ENCODE measurements around the gene MED17.
"Not testable (repeated sequence)": the region's sequence is repeated elsewhere in the genome, so short reads cannot be mapped to it uniquely, and the experiment has no call there.

The MED17 gene

GRCh38 chr11:93745005-93745755, 38.9 kb upstream of the MED17 start:
- not testable (repeated sequence) for H3K4me3 Mint-ChIP-seq

GRCh38 chr11:93746101-93746500, 38.0 kb upstream of the MED17 start:
- no peak overlapping the region for H3K27ac Mint-ChIP-seq

More at GRCh38 chr11:93745005-93745755, 38.9 kb upstream of the MED17 start:
- not testable (repeated sequence) for DNase-seq (ENCODE audit: low spot score in 2 of 2); H3K9me3 Mint-ChIP-seq; H3K27ac Mint-ChIP-seq; ATAC-seq
- Mint-ChIP-seq H3K4me1 (peaks cover 13% of the 10 kb centered on the region), H3K36me3 (peaks cover 40% of the 10 kb centered on the region)

GRCh38 chr11:93747122-93747521, 37.0 kb upstream of the MED17 start:
- DNase-seq (ENCODE audit: low spot score in 2 of 2): no peak
- Mint-ChIP-seq H3K4me3 (no peak overlapping the region), H3K27ac (no peak overlapping the region)

More at GRCh38 chr11:93746101-93746500, 38.0 kb upstream of the MED17 start:
- ATAC-seq (no peak), DNase-seq (ENCODE audit: low spot score in 2 of 2) (no peak)
- Mint-ChIP-seq H3K9me3 (no peaks in the 10 kb centered on the region), H3K4me3 (no peak overlapping the region), H3K36me3 (peaks cover 31% of the 10 kb centered on the region), H3K4me1 (peaks cover 11% of the 10 kb centered on the region)

DNA sequence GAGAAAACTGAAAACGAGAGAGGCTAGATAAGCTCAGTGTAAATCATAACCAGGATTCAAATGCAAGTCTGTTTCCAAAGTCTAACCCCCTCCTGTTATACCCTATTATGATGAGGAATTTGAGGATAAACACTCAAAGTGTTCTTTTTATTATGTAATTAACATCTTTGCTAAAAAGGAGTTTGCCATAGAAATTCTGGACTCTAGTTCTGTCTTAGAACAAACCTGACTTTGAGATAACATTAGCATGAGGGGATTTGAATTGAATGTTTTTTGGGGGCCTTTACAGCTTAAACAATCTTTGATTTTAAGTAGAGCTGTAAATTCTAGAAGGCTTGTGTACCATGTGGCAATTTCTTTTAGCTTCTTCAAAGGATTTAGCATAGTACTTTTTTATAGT, 33.1 kb upstream of the MED17 start:
- no peaks in the 10 kb centered on the region for H3K9me3 Mint-ChIP-seq
- no peak overlapping the region for H3K27ac Mint-ChIP-seq
- H3K4me1 Mint-ChIP-seq: no peaks in the 10 kb centered on the region
- no peak overlapping the region for H3K4me3 Mint-ChIP-seq
- peaks cover 41% of the 10 kb centered on the region for H3K36me3 Mint-ChIP-seq
- no peak for ATAC-seq
- DNase-seq (ENCODE audit: low spot score in 2 of 2): no peak

More at GRCh38 chr11:93747122-93747521, 37.0 kb upstream of the MED17 start:
- peaks cover 27% of the 10 kb centered on the region for H3K36me3 Mint-ChIP-seq
- H3K9me3 Mint-ChIP-seq: no peaks in the 10 kb centered on the region
- H3K4me1 Mint-ChIP-seq: peaks cover 6% of the 10 kb centered on the region
- no peak for ATAC-seq

GRCh38 chr11:93753241-93753640, 30.8 kb upstream of the MED17 start:
- peaks cover 63% of the 10 kb centered on the region for H3K36me3 Mint-ChIP-seq
- no peaks in the 10 kb centered on the region for H3K9me3 Mint-ChIP-seq

DNA sequence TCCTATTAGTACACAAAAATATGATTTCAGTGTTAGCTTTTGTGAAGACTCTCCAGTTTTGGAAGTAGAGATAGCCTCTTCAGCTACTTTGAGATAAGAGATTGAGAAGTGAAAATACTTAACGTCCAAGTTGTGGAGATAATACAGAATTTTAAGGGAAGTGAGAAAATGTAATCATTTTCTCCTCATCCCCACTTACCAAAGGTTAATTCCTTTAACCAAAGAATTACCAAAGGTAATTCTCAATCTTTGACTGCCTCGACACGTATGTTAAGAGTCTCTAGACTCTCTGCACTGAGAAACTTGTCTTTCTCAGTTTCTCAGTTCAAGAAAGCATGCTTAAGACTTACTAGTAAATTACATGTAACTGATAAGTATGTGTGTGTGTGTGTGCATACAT, 27.3 kb upstream of the MED17 start:
- Mint-ChIP-seq H3K36me3 (peaks cover 86% of the 10 kb centered on the region), H3K27ac (no peak overlapping the region), H3K9me3 (no peaks in the 10 kb centered on the region), H3K4me3 (no peak overlapping the region), H3K4me1 (no peaks in the 10 kb centered on the region)
- ATAC-seq (no peak), DNase-seq (ENCODE audit: low spot score in 2 of 2) (no peak)

More at GRCh38 chr11:93753241-93753640, 30.8 kb upstream of the MED17 start:
- Mint-ChIP-seq H3K27ac (no peak overlapping the region), H3K4me1 (no peaks in the 10 kb centered on the region), H3K4me3 (no peak overlapping the region)
- DNase-seq (ENCODE audit: low spot score in 2 of 2) (no peak), ATAC-seq (no peak)

- Mint-ChIP-seq H3K4me3 (no peak overlapping the region), H3K36me3 (peaks cover 91% of the 10 kb centered on the region), H3K4me1 (no peaks in the 10 kb centered on the region), H3K27ac (no peak overlapping the region), H3K9me3 (no peaks in the 10 kb centered on the region)
- DNase-seq (ENCODE audit: low spot score in 2 of 2) (no peak), ATAC-seq (no peak)
Observed at GRCh38 chr11:93757301-93757700, 26.8 kb upstream of the MED17 start.

GRCh38 chr11:93757924-93758865, 25.9 kb upstream of the MED17 start:
- Mint-ChIP-seq H3K36me3 (peaks cover 91% of the 10 kb centered on the region), H3K27ac (no peak overlapping the region), H3K4me1 (no peaks in the 10 kb centered on the region), H3K4me3 (no peak overlapping the region), H3K9me3 (no peaks in the 10 kb centered on the region)
- no peak for DNase-seq (ENCODE audit: low spot score in 2 of 2)
- ATAC-seq: no peak

DNA sequence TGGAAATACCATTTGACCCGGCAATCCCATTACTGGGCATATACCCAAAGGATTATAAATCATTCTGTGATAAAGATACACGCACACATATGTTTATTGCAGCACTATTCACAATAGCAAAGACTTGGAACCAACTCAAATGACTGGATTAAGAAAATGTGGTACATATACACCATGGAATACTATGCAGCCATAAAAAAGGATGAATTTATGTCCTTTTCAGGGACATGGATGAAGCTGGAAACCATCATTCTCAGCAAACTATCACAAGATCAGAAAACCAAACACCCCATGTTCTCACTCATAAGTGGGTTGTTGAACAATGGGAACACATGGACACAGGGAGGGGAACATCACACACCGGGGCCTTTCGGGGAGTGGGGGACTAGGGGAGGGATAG, 25.0 kb upstream of the MED17 start:
- H3K36me3 Mint-ChIP-seq: peaks cover 90% of the 10 kb centered on the region
- H3K9me3 Mint-ChIP-seq: not testable (repeated sequence)

GRCh38 chr11:93761910-93762309, 22.2 kb upstream of the MED17 start:
- Mint-ChIP-seq H3K4me1 (no peaks in the 10 kb centered on the region), H3K36me3 (peaks cover 76% of the 10 kb centered on the region), H3K9me3 (peaks cover under 1% of the 10 kb centered on the region), H3K4me3 (no peak overlapping the region), H3K27ac (no peak overlapping the region)
- DNase-seq (ENCODE audit: low spot score in 2 of 2) (no peak), ATAC-seq (no peak)

More for the DNA sequence above, 25.0 kb upstream of the MED17 start:
- ATAC-seq; H3K27ac Mint-ChIP-seq; DNase-seq (ENCODE audit: low spot score in 2 of 2); H3K4me1 Mint-ChIP-seq; H3K4me3 Mint-ChIP-seq: not testable (repeated sequence)

DNA sequence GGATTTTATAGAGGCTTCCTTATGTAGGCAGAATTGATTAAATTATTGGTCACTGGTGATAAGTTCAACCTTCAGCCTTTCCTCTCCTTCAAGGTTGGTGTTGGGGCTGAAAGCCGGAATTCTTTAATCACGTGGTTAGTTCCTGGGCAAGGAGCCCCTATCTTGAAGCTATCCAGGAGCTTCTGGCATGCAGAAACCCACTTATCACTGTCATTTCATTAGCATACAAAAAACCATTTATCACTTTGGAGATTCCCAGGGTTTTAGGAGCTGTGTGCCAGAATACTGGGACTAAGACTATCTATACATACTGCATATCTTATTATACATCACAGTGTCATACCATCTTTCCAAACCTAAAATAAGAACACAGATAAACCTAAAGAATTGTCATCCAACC, 18.5 kb upstream of the MED17 start:
- H3K9me3 Mint-ChIP-seq: peaks cover 2% of the 10 kb centered on the region
- ATAC-seq: no peak
- H3K4me3 Mint-ChIP-seq: no peak overlapping the region
- peaks cover 40% of the 10 kb centered on the region for H3K36me3 Mint-ChIP-seq
- H3K27ac Mint-ChIP-seq: no peak overlapping the region
- no peak for DNase-seq (ENCODE audit: low spot score in 2 of 2)
- no peaks in the 10 kb centered on the region for H3K4me1 Mint-ChIP-seq

DNA sequence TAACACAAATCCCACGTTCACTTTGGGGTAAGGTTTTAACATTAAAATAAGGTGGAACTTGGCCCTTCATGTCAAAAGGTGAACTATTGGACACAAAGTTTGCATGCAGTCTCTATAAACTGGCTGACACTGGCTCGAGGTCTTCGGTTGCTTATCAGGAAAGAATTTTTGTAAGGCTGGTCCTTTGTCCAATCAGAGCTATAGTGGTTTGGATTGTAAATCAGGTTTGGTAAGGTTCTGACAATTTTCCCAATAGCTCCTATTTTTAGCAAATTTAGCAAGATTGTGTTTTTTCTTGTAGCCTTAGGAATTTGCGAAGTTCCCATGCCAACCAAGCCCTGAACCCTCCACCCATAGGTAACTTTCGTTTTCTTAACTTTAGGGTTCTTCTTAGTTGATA, 17.6 kb upstream of the MED17 start:
- DNase-seq (ENCODE audit: low spot score in 2 of 2) (no peak), ATAC-seq (no peak)
- H3K4me3 Mint-ChIP-seq: no peak overlapping the region
- no peaks in the 10 kb centered on the region for H3K4me1 Mint-ChIP-seq
- H3K27ac Mint-ChIP-seq: no peak overlapping the region
- peaks cover 31% of the 10 kb centered on the region for H3K36me3 Mint-ChIP-seq
- H3K9me3 Mint-ChIP-seq: peaks cover 2% of the 10 kb centered on the region

DNA sequence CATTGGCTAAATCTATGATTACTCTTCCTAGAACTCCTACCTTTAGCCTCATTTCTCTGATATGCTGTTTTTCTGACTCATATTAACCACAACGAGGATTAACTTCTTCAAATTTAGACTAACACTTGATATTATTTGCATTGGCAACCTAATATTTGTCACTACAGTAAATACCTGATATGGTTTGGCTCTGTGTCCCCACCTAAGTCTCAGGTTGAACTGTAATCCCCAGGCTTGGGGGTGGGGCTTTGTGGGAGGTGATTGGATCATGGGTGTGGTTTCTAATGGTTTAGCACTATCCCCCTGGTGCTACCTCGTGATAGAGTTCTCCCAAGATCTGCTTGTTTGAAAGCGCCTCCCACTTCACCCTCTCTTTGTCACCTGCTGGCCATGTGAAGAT, 17.1 kb upstream of the MED17 start:
- DNase-seq (ENCODE audit: low spot score in 2 of 2): no peak
- no peaks in the 10 kb centered on the region for H3K4me1 Mint-ChIP-seq
- no peak for ATAC-seq
- peaks cover 26% of the 10 kb centered on the region for H3K36me3 Mint-ChIP-seq
- peaks cover 2% of the 10 kb centered on the region for H3K9me3 Mint-ChIP-seq
- no peak overlapping the region for H3K4me3 Mint-ChIP-seq
- H3K27ac Mint-ChIP-seq: no peak overlapping the region

DNA sequence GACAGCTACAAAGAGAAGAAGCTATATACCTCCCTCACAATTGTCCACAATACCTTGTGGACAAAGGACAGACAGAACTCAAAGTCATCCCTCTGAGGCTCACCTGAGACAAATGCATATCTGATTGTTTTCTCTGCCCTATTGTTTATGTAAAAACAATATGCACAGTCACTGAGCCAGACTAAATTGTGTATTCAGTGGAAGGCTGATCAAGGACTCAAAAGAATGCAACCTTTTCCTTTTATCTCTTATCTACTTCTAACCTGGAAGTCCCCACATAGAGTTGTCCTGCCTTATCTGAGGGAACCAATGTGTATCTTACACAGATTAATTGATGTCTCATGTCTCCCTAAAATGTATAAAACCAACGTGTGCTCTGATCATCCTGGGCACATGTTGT, 13.9 kb upstream of the MED17 start:
- peaks cover 4% of the 10 kb centered on the region for H3K36me3 Mint-ChIP-seq
- no peaks in the 10 kb centered on the region for H3K4me1 Mint-ChIP-seq
- no peak for DNase-seq (ENCODE audit: low spot score in 2 of 2)
- no peak overlapping the region for H3K4me3 Mint-ChIP-seq
- ATAC-seq: no peak
- peaks cover 2% of the 10 kb centered on the region for H3K9me3 Mint-ChIP-seq
- no peak overlapping the region for H3K27ac Mint-ChIP-seq

- no peaks in the 10 kb centered on the region for H3K4me1 Mint-ChIP-seq
- DNase-seq (ENCODE audit: low spot score in 2 of 2) (no peak), ATAC-seq (no peak)
- no peak overlapping the region for H3K4me3 Mint-ChIP-seq
- H3K36me3 Mint-ChIP-seq: no peaks in the 10 kb centered on the region
- H3K27ac Mint-ChIP-seq: no peak overlapping the region
- H3K9me3 Mint-ChIP-seq: no peaks in the 10 kb centered on the region
Observed at GRCh38 chr11:93772123-93772522, 12.0 kb upstream of the MED17 start.
